CD4-positive, alpha-beta T cell (primary cell): ENCODE results near the gene OPCML. TPM values are rescaled to one million over a fixed set of nuclear protein-coding genes. Genes with fewer than 3 reads are reported as not detected.

Source experiments
- ATAC-seq: fragments of 200-7000 bp; cut with Tn5 transposase; one replicate; pipeline ENCODE4 v1.10.0; 2022; ENCODE audit warnings: mild to moderate bottlenecking; ENCODE audit not compliant: poor library complexity
- CTCF ChIA-PET: fragments of 350-600 bp; sonication (Branson Sonifier 250); formaldehyde crosslinking; loops from one replicate; lab custom pipeline; 2021; ENCODE audit warnings: antibody characterized with exemption, inconsistent platforms; lab: Charles Lee
- POLR2A ChIA-PET: fragments of 350-600 bp; sonication (Branson Sonifier 250); formaldehyde crosslinking; loops from one replicate; lab custom pipeline; 2021; ENCODE audit warnings: antibody characterized with exemption, inconsistent platforms; lab: Charles Lee
- DNase-seq, 14 experiments: peaks; one replicate each; pipeline ENCODE4 v3.0.0-alpha.2; 2013 to 2020; ENCODE audit warnings: mixed read lengths in 2 of 14
- H3K27ac ChIP-seq, 2 donors: one replicate each; pipeline versions ENCODE4 v1.5.1 to v1.7.0; 2013; ENCODE audit warnings: low read length in 2 of 2, low read depth in 1 of 2, mild to moderate bottlenecking in 1 of 2
- H3K27me3 ChIP-seq, 2 experiments: 1 replicate in 1 of 2; 2 replicates in 1 of 2; pipeline versions ENCODE4 v1.6.1 to v1.7.0; 2013; ENCODE audit warnings: low read length in 2 of 2, control low read depth in 1 of 2, mild to moderate bottlenecking in 1 of 2, moderate library complexity in 1 of 2; ENCODE audit not compliant: insufficient read depth in 2 of 2, control insufficient read depth in 1 of 2
- H3K36me3 ChIP-seq: one replicate; pipeline ENCODE4 v1.6.1; 2013; ENCODE audit warnings: low read length, control low read depth; ENCODE audit not compliant: insufficient read depth
- H3K4me1 ChIP-seq: one replicate; pipeline ENCODE4 v1.6.1; 2013; ENCODE audit warnings: low read length, control low read depth; ENCODE audit not compliant: insufficient read depth
- H3K4me3 ChIP-seq: one replicate; pipeline ENCODE4 v1.5.1; 2013; ENCODE audit warnings: mild to moderate bottlenecking, low read length, moderate library complexity
- H3K9me3 ChIP-seq, 2 experiments: 1 replicate in 1 of 2; 2 replicates in 1 of 2; pipeline versions ENCODE4 v1.6.1 to v1.7.0; 2013; ENCODE audit warnings: low read length in 2 of 2, mild to moderate bottlenecking in 2 of 2, control low read depth in 1 of 2, moderate library complexity in 1 of 2; ENCODE audit not compliant: control insufficient read depth in 1 of 2, insufficient read depth in 1 of 2
- H3K27ac Mint-ChIP-seq: one replicate; pipeline ENCODE4 v1.8.0; 2020; ENCODE audit warnings: mixed read lengths
- H3K27me3 Mint-ChIP-seq: one replicate; pipeline ENCODE4 v1.8.0; 2021; ENCODE audit warnings: mixed read lengths
- H3K36me3 Mint-ChIP-seq: one replicate; pipeline ENCODE4 v1.8.0; 2021; ENCODE audit warnings: low read depth, mixed read lengths
- H3K4me1 Mint-ChIP-seq: one replicate; pipeline ENCODE4 v1.8.0; 2021; ENCODE audit warnings: low read depth, mixed read lengths
- H3K4me3 Mint-ChIP-seq: one replicate; pipeline ENCODE4 v1.8.0; 2020; ENCODE audit warnings: mild to moderate bottlenecking, mixed read lengths
- H3K9me3 Mint-ChIP-seq: one replicate; pipeline ENCODE4 v1.8.0; 2020; ENCODE audit warnings: mixed read lengths
- CTCF ChIP-seq: fragments of 200-600 bp; IDR thresholded peaks from one replicate; pipeline ENCODE4 v1.8.0; 2022; ENCODE audit warnings: antibody characterized with exemption, mild to moderate bottlenecking
- intact Hi-C, 2 experiments: fragments of 100-400 bp; cut with DNase I in 1 of 2; cut with micrococcal nuclease in 1 of 2; formaldehyde crosslinking; loops; one replicate each; pipeline versions ENCODE4 v1.15.1 to v1.9.0; 2023 to 2025; cut with DNase I, micrococcal nuclease
- total RNA-seq, 174 experiments: library from RNA in 2 of 174; stranded (reverse) in 2 of 174; gene quantifications; one replicate each; pipeline ENCODE4 v1.2.3 and lab custom pipeline; 2021 to 2026

The OPCML gene
- total RNA-seq, 2 experiments from 2014 or later, result not detected

DNA sequence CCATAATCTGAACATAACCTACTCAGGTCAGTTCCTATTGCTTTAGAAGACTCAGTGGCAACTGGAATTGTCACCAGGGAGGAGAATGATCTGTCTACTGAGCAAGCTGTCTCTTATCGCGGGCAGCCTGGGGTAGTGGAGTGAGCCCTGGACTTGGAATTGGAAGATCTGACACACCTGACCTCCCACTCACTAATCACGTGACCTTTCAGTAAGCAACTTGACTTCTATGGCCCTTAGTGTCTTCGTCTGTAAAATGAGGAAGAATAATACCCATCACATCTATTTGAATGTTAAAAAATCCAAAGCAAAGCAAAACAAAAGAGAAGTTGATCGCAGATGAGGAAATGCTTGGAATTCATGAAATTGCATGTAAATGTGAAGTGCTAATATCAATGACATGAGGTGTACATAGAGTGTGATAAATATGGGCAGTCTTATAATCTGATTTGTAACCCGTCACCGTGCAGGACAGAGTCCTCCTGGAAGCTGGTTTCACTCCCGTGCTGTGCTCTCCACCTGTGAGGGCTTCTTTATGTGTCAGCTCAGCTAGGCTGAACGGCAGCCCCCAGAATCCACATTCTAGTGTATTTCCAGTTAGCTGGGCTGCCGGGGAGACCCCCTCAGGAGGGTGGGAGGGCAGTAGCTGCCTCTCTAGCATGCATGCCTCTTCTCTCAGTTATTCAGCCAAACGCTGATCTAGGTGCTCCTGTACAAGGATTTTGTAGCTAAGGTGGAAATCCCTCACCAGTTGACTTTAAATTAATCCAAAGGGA is 482.9 kb downstream of the OPCML start:
- ChIA-PET POLR2A (no interaction called here), CTCF (no interaction called here)
- H3K27me3 Mint-ChIP-seq, result no peaks in the 10 kb centered on the region
- H3K4me3 ChIP-seq, result no peak overlapping the region
- no peak overlapping the region for H3K4me3 Mint-ChIP-seq
- H3K27me3 ChIP-seq, result peaks cover 0 to 2% of the 10 kb centered on the region in 2 experiments
- no peaks in the 10 kb centered on the region for H3K36me3 ChIP-seq
- no peaks in the 10 kb centered on the region for H3K4me1 Mint-ChIP-seq
- no peak overlapping the region for H3K27ac ChIP-seq
- no peaks in the 10 kb centered on the region for H3K9me3 Mint-ChIP-seq
- no peaks in the 10 kb centered on the region for H3K9me3 ChIP-seq
- TF ChIP-seq CTCF, result no peak
- no peaks in the 10 kb centered on the region for H3K36me3 Mint-ChIP-seq
- ATAC-seq, result no peak
- no peaks in the 10 kb centered on the region for H3K4me1 ChIP-seq
- H3K27ac Mint-ChIP-seq, result no peak overlapping the region
- intact Hi-C loops, result no loop called here
- DNase-seq, result no peak

DNA sequence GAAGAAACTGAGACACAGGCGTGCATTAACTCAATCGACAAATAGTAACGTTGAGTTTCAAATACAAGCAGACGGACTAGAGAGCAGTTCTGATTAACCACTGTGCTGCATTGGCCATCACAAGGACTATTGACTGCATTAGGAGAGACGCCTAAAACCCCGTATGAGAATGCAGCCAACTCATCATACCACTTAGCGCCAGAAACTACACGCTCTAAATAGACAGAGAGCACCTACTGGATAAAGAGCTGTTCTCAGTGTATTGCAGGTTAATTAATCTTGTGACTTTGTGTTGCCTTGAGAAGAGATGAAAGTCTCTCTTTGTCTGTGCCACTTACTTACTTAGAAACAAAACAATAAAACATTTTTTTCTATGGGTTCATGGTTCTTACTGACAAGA is 484.0 kb downstream of the OPCML start:
- peaks cover 0 to 2% of the 10 kb centered on the region in 2 experiments for H3K27me3 ChIP-seq
- no peak overlapping the region for H3K4me3 ChIP-seq
- Mint-ChIP-seq H3K36me3 (no peaks in the 10 kb centered on the region), H3K4me1 (no peaks in the 10 kb centered on the region), H3K27ac (no peak overlapping the region), H3K27me3 (no peaks in the 10 kb centered on the region), H3K4me3 (no peak overlapping the region), H3K9me3 (no peaks in the 10 kb centered on the region)
- no peaks in the 10 kb centered on the region for H3K9me3 ChIP-seq
- intact Hi-C loops, result no loop called here
- CTCF ChIA-PET, result no interaction called here
- no peaks in the 10 kb centered on the region for H3K4me1 ChIP-seq
- ATAC-seq (no peak), DNase-seq (no peak)
- no peak overlapping the region for H3K27ac ChIP-seq
- no peak for TF ChIP-seq CTCF
- POLR2A ChIA-PET, result no interaction called here
- H3K36me3 ChIP-seq, result no peaks in the 10 kb centered on the region

DNA sequence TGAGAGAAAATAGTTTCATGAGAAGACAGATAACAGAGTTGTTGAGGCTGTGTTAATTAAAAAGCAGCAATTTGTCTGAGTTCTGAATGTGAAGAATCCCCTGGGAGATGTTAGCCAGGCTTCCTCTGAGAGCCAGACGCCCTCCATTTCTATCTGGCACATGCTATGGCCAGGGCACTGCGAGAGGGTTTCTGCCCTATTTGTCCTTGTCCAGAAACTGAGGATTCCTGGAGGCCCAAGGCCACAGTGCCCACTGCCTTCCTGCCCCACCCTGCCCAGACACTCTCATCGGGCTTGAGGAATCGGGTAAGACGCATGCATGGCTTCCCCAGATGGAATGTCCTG is 484.6 kb downstream of the OPCML start:
- no peaks in the 10 kb centered on the region for H3K27me3 Mint-ChIP-seq
- ChIA-PET POLR2A (no interaction called here), CTCF (no interaction called here)
- H3K4me3 Mint-ChIP-seq, result no peak overlapping the region
- no peaks in the 10 kb centered on the region for H3K36me3 Mint-ChIP-seq
- intact Hi-C loops, result no loop called here
- H3K4me1 Mint-ChIP-seq, result no peaks in the 10 kb centered on the region
- no peaks in the 10 kb centered on the region for H3K9me3 Mint-ChIP-seq
- Histone ChIP-seq H3K4me1 (no peaks in the 10 kb centered on the region), H3K4me3 (no peak overlapping the region), H3K27ac (no peak overlapping the region), H3K36me3 (no peaks in the 10 kb centered on the region), H3K9me3 (no peaks in the 10 kb centered on the region), H3K27me3 (peaks cover 0 to 2% of the 10 kb centered on the region in 2 experiments)
- no peak overlapping the region for H3K27ac Mint-ChIP-seq
- DNase-seq (no peak), ATAC-seq (no peak)
- no peak for TF ChIP-seq CTCF
